Glomerular visceral epithelial cell (primary cell): ENCODE measurements around the gene AHNAK2.
"Not testable (repeated sequence)": the region's sequence is repeated elsewhere in the genome, so short reads cannot be mapped to it uniquely, and the experiment has no call there.

Experiments used
- DNase-seq: peaks from one replicate; pipeline ENCODE4 v3.0.0-alpha.2; 2016; ENCODE audit errors: extremely low spot score

AHNAK2 gene

DNA sequence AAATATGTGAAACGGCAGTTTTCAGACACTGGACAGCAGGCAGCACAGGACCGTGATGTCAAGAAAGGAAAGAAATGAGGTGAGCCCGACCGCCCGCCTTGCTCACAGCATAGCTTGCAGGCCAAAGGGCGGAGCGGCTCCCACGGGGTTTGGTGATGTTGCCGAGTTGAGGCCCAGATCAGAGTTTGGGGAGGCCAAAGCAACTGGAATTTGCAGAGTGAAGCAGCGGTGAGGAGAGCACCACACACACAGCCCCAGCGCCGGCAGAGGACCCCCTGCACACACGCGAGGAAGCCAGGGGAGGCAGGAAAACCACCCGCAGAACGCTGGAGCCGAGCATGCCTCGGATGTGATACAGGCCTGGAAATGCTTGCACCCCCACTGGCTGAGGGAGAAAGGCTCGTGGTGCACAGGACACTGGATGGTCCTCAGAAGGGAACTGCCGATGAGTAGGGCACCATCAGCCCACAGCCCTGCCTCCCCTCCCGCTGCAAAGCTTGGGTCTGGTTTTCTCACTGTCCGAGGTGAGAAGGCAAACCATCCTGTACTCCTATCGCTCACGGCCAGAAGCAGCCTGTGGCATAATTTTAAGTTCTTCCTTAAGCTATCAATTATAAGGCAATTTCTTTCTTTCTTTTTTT lies 79.2 kb downstream of the AHNAK2 start:
- DNase-seq = no peak

- DNase-seq = no peak
These were observed 80.0 kb downstream of the AHNAK2 start for GRCh38 chr14:104898195-104898558.

DNA sequence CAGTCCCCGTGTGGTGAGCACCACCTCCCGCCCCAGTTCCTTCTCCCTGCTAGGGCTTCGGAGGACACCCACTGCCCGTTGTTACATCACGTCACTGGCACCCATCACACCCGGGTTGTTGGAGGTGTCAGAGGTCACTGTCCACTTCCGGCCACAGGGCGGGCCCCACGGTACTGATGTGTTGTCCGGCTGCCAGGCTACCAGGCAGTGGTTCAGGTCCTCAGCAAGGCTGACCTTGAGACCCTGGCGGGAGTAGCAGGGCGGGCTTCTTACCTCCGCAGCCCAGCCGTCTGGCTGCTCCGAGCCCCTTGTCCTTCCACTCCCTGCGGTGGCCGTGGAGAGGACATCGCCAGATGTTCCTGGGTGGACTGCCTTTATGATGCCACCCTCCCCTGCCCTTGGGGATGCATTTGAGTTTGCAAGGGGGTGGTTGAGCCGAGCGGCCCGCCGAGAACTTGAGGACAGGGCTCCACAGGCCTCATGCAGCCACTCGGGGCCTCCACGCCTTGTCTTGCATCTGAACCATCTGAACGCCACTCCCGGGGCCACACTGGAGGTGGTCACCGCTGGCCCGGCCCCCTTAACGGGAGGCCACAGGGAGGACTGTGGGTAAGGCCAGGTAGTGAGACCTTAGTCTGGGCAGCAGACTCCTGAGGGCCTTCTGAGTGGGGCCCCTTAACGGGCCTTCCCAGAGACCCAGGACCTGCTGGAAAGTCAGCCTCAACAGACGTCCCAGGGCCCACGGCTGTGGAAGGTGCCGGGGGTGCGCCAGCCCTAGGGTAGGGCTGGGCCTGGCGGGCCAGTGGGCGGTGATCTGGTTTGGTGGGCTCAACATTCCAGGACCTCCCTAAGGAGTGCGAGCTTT lies 80.6 kb downstream of the AHNAK2 start:
- DNase-seq = no peak

DNA sequence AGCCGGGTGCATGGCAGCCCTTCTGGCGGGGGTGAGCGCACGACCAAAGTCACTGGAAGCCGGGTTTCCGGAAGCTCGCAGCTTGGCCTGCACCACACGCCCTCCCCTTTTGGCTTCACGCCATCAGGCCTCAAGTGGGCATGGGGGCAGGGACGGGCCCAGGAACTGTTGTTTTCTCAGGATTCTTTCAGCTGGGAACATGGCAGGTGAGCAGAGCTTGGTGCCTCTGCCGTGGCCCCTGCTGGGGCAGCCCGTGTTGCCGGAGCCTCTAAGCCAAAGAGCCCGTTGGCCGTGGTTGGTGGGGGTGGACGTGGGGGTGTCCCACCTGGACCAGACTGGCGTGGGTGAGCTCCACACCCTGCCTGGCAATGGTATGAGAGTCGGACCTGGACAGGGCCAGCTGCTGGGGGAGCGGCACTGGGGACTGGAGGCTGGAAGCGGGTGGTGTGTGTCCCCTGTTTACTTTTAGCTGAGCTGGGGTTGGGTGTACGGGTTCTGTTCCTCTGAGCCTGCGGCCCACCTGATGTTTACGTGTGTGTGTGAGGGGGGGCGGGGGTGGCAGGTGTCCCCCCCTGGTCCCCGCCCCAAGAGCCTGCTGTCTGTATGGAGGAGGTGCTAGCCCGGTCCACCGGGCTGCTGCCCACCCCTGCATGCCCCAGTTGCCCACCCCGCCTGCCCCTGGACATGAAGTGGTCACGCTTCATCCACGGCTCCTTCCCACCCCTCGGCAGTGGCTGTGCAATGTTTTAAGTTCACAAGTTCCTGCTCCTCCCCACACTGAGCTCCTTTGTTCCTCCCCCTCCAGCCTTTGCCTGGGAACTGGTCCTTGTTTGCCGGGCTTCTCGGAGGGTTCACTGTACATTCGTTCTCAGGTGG lies 82.2 kb downstream of the AHNAK2 start:
- DNase-seq = no peak

DNA sequence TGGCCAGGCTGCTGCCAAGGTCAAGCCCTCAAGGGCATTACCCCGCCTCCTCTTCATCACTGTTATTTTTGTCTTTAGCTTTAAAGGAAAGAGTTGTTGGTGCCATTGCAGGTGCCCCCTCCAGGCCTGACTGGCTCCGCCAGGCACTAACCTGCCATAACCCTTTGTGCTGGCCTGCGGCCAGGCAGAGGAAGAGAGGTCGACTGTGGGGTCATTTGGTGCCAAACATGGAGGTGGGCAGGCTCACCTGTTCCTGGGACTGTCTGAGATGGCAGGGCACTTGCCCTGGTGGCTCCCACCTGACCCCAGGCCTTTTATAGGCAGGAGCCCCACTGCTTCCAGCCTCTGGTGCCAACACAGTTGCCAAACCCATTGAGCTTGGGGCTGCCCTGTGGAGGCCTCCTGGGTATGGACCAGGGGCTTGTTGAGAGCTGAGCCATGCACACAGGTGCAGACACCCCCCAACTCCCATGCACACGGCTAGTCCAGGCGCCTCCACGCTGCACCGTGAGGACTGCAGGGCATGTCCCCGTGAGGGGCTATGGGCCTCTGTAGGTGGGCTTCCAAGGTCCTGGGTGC lies 82.9 kb downstream of the AHNAK2 start:
- no peak for DNase-seq

DNA sequence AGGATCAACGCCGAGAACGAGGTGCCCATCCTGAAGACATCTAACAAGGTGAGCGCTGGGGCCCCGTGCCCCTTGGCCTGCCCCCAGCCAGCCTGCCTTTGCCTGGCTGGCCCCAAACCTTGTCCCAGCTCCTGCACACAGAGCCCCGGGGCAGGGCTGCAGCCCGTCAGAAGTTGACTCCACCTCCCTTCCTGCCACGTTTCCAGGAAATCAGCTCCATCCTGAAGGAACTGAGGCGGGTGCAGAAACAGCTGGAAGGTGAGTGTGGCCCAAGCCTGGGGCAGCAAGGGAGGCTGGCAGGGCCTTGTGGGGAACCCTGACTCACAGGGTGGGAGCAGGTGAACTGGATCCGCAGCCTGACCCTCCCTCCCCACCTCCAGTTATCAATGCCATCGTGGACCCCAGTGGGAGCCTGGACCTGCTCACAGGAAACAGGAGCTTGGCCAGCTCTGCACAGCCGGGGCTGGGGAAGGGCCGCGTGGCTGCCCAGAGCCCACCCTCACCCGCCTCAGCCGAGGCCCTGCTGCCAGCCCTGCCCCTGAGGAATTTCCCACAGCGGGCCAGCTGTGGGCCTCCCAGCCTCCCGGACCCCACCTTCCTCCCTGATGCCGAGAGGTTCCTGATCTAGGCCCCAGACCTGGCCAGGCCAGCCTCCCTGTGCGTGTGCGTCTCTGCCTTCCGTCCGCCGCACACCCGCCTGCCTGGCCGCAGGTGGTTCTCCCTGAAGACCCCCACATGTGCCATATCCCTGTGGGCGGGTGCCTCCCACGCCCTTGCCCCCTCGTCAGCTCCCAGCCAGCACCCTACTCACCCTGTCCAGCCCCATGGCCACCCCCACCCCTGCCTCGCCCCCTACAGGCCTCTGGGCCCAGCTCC lies 83.6 kb downstream of the AHNAK2 start:
- no peak for DNase-seq

DNA sequence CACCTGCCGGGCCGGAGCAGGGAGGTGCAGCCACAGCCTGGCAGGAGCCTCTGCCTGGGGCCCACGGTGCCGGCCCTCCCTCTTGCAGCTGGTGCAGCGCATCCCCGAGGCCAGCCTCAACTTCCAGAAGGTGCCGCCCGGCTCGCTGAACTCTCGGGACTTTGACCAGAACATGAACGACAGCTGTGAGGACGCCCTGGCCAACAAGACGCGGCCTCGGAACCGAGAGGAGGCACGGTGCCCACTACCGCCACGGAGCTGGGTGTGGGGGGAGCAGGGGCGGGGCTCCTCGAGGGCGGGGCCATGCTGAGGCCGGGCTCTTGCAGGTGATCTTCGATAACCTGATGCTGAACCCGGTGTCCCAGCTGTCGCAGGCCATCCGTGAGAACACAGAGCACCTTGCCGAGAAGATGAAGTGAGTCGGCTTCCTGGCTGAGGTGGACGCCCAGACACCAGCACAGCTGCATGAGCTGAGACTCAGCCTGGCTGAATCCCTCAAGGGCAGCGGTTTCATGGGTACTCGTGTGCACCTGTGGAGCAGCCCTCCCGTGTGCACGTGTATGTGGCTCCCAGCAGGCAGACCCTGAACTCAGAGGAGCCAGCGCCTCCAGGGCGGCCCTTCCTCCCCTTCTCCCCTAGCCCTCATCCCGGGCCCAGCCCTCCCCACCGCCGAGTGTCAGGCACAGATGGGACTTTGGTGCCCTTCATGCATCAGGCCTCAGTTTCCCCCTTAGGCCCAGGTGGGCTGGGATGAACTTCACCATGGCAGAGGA lies 84.6 kb downstream of the AHNAK2 start:
- no peak for DNase-seq

- no peak for DNase-seq
These were observed 85.4 kb downstream of the AHNAK2 start for GRCh38 chr14:104892531-104893434.

GRCh38 chr14:104891664-104892530 lies 86.3 kb downstream of the AHNAK2 start:
- DNase-seq = no peak

- DNase-seq = no peak
These were observed 87.0 kb downstream of the AHNAK2 start for GRCh38 chr14:104891121-104891551.

GRCh38 chr14:104890292-104890691 lies 87.9 kb downstream of the AHNAK2 start:
- not testable (repeated sequence) for DNase-seq

GRCh38 chr14:104889375-104889757 lies 88.8 kb downstream of the AHNAK2 start:
- DNase-seq = no peak

- DNase-seq = no peak
These were observed 89.4 kb downstream of the AHNAK2 start for GRCh38 chr14:104888489-104889374.

DNA sequence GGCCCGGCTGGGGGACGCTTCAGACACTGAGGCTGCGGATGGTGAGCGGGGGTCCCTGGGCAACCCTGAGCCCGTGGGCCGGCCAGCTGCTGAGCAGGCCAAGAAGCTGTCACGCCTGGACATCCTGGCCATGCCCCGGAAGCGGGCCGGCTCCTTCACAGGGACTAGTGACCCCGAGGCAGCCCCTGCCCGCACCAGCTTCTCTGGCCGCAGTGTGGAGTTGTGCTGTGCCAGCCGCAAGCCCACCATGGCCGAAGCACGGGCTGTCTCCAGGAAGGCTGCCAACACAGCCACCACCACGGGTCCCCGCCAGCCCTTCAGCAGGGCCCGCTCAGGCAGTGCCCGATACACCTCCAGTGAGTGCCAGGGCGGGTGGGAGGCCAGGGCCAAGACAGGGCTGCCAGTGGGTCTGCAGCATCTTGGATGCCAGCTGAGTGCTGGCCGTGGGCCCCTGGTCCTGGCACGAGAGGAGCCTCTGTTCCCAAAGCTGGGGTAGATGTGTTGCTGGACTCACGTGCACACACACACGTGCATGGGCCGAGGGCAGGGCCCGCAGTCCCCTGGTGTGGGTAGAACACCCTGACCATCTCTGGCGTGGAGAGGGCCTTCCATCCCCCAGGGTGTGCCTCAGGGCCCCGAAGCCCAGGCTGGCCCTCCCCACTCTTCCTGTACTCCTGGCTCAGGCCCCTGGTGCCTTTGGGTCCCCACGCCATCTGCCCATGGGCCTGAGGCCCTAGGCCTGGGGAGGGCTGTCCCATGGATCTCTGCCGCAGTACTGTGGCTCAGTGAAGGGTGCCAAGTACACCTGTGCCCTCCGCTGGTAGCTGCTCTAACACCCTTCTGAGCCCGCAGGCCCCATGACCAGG lies 90.3 kb downstream of the AHNAK2 start:
- no peak for DNase-seq
